Adipose tissue (tissue), 3 donors: ENCODE data around the gene SAMD13. TPM values are rescaled to one million over a fixed set of nuclear protein-coding genes. Genes with fewer than 3 reads are reported as not detected.
"Not testable (repeated sequence)": the region's sequence is repeated elsewhere in the genome, so short reads cannot be mapped to it uniquely, and the experiment has no call there.

Experiments
- H3K27ac ChIP-seq: one replicate; pipeline ENCODE4 v1.5.1; 2013; ENCODE audit warnings: low read depth, low read length
- WGBS, 3 donors: extraction: QIAGEN DNeasy Blood & Tissue Kit; methylation state at CpG; one replicate each; pipeline ENCODE4 v1.1.7; 2013; 5-methylcytosine and 5-hydroxymethylcytosine counted together
- polyA plus RNA-seq, 3 donors: library from polyadenylated mRNA; stranded (reverse); fragments of 200-250 nt; gene quantifications; one replicate each; pipeline ENCODE4 v1.2.3, GENCODE V29; 2013
- donor health status: healthy with polysubstance abuse.
- donor health status: Bipolar disorder and iron deficiency.
- donor health status: healthy.

The SAMD13 gene
- polyA plus RNA-seq, 3 donors: 0.62 to 1.5 (median 0.95) TPM

DNA sequence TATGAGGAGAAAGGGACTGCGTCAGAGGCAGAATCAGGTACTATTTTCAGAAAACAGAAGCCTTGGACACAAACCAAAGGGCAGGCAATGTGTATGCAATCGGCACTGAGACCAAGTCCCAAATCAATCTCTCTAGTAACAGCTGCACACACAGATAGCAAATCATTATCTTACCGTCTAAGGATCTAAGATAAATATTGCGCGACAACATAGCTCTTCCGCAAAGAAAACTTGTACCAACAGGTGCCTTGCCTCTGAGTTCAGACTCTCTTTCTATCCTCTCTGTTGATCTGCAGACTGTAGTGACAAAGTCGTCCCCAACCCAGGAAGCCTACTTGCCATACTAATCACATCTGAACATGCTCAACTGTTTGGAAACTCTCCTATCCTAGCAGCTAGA lies 22.6 kb upstream of the SAMD13 start:
- WGBS, 3 donors: 26 to 73% (median 72%) methylated on average over 6 to 7 of the region's 7 CpGs
- no peak overlapping the region for H3K27ac ChIP-seq

DNA sequence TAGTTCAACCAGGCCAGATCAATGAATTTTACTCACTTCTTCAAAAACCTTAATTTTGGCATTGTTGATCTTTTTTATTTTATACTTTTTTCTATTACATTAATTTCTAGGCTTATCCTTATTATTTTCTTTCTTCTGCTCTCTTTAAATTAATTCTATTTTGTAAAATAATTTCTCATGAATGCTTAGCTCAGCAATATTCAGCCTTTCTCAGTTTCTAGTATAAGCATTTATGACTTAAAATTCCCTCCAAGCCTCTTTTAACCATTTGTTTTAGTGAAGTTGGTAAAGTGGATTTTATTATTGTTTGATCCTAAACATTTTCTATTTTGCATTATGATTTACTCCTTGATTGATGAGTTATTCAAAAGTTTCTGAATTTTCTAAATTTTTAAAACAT lies 20.6 kb upstream of the SAMD13 start:
- no peak overlapping the region for H3K27ac ChIP-seq

DNA sequence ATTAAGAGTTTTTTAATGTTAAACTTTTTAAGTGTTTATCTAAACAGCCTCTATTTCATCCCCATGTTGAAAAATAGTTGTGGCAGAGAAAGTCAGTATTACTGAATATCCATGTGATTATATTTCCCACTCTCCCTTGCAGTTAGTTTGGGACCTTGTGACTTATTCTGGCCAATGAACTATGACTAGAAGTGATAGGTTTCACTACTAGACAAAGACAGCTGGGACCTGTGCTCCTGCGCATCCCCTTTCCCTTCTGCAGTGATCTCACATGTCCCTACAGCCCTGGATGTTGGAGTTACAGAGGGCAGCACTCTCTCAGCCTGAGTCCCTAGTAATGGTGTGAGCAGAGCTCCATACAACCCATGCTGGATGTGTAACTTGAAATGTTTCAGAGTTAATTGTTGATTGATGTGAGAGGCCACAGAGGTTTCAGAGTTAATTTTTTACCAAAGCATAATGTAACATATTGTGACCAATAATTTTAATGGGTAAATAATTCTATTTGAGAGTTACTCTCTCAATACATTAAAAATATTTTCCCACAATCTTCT lies 18.7 kb upstream of the SAMD13 start:
- WGBS, 3 donors: 92 to 100% (median 98%) methylated on average over 1 of the region's 1 CpG
- no peak overlapping the region for H3K27ac ChIP-seq

DNA sequence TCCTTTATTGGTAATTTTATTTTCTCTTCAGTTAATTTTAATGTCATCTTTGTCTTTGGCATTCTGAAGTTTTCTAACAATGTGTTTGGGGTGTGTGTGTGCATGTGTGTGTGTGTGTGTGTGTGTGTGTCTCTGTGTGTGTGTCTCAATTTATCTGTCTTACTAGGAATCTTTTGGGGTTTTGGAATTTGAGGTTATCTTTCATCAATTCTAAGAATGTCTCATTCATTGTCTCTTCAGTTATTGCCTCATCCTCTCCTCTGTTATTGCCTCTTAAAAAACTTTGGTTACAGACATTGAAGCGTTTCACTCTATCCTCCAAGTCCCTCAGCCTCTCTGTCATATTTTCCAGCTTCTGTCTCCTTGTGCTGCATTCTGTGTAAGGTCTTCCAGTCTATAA lies 18.1 kb upstream of the SAMD13 start:
- 65 to 76% (median 66%) methylated on average over 1 of the region's 1 CpG for whole genome bisulfite sequencing, 3 donors
- no peak overlapping the region for H3K27ac ChIP-seq

DNA sequence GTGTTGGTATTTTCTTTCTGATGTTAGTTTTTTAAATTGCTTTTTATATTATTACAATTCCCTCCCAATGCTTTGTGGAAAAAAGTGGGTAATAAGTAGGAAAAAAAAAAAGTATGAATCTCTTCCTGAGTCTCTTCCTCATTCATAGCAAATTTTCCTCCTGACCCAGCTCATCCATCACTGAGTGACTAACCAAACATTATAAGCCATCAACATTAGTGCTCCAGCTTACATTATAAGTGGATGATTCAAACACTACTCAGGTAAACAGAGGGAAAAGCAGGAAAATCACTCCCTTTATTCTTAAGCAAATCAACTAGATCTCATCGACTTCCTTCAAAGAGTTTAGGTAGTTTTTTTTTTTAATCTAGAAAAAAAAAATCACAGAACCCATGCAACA lies 15.4 kb upstream of the SAMD13 start:
- no peak overlapping the region for H3K27ac ChIP-seq
- 88 to 93% (median 93%) methylated on average over 1 of the region's 1 CpG for WGBS, 3 donors

DNA sequence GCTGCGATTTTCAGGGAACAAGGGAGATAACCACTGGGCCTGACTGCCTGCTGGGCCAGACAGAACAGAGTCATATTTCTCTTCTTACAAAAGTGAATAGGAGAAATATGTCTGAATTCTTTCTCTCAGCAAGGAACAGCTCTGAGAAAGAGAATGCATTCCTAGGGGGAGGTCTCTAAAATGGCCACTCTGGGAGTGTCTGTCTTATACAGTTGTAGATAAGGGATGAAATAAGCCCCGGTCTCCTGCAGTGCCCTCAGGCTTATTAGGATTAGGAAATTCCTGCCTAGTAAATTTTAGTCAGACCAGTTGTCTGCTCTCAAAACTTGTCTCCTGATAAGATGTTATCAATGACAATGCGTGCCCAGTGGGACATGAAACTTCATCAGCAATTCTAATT lies 14.1 kb upstream of the SAMD13 start:
- H3K27ac ChIP-seq: not testable (repeated sequence)
- WGBS, 3 donors: 63 to 68% (median 67%) methylated on average over 3 of the region's 3 CpGs

DNA sequence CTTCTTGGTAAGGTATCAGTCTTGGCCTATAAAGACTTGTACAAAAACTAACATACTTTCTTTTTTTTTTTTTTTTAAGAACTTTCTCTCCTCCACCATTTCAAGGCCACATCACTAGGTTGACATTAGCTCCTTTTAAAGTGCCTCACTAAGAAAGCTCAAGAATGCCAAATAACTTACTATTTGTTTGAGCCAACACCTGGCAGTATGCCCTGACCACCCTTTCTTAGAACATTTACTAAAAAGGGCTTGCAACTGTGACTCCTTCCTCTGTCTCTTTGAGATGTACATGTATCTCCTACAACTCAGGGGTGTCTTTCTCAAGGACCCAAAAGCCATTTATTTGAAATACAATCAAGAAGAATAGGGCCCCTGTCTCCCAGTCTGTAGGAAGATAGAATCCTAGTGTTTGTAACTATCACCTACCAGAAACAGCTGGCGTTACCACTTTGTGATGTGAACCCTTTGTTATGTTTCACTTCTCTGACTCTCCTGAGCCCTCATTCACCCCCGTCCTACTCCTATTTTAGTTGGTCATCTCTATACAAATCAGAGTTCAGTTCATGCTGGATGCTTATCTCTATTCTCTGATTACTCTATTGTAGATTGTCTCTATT lies 12.2 kb upstream of the SAMD13 start:
- H3K27ac ChIP-seq: no peak overlapping the region
- WGBS, 3 donors: 63 to 96% (median 85%) methylated on average over 2 of the region's 2 CpGs

DNA sequence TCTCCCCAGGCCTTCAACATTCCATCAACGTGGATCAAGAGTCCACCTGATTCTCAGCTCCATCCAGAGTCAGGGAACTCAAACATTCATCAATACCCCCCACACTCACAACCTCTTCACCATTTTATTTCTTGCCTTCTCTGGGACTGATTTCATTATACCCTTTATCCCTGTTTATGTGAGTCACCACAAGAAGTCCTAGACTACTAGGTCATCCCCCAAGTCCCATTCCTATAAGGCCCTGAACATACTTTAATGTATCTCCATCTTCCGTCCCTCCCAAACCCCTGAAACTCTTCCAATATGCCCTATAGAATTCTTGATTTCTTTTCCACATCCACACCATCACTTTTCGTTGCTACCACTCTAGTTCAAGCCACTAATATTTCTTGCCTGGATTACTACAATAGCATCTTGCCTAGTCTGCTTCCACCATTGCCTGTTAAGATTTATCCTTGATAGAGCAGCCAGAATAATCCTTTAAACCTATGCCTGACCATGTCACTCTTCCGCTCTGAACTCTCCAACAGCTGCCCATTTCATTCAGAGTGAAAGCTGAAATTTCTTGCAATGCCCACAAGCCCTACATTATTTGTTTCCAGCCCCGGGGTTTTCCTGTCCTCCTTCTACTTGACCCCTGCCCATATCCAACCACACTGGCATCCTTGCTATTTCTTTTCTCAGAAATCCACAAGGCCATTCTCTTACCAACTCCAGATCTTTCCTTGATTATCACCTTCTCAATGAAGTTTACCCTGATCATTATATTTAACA lies 9.4 kb upstream of the SAMD13 start:
- WGBS, 3 donors: 88 to 89% (median 88%) methylated on average over 5 of the region's 5 CpGs
- H3K27ac ChIP-seq: no peak overlapping the region

DNA sequence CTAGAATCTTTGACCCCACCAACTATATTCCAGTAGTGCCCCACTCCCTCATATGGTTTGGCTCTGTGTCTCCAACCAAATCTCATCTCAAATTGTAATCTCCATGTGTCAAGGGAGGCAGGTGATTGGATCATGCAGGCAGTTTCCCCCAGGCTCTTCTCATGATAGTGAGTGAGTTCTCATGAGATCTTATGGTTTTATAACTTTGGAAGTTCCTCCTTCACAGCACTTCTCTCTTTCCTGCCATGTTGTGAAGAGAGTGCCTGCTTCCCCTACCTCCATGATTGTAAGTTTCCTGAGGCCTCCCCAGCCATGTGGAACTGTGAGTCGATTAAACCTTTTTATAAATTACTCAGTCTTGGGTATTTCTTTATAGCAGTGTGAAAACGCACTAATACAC lies 7.7 kb upstream of the SAMD13 start:
- 89 to 93% (median 90%) methylated on average over 2 of the region's 2 CpGs for WGBS, 3 donors

DNA sequence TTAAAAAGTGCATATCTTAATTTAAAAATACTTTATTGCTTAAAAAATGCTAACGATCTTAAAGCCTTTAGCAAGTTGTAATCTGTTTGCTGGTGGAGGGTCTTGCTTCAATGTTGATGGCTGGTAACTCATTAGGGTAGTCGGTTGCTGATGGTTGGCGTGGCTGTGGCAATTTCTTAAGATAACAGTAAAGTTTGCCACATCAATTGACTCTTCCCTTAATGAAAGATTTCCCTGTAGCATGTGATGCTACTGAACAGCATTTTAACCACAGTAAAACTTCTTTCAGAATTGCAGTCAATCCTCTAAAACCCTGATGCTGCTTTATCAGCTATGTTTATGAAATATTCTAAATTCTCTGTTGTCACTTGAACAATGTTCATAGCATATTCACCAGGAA lies 6.8 kb upstream of the SAMD13 start:
- WGBS, 3 donors: 93 to 95% (median 95%) methylated on average over 3 of the region's 3 CpGs
- no peak overlapping the region for H3K27ac ChIP-seq

More for the DNA sequence above, 7.7 kb upstream of the SAMD13 start:
- no peak overlapping the region for H3K27ac ChIP-seq

DNA sequence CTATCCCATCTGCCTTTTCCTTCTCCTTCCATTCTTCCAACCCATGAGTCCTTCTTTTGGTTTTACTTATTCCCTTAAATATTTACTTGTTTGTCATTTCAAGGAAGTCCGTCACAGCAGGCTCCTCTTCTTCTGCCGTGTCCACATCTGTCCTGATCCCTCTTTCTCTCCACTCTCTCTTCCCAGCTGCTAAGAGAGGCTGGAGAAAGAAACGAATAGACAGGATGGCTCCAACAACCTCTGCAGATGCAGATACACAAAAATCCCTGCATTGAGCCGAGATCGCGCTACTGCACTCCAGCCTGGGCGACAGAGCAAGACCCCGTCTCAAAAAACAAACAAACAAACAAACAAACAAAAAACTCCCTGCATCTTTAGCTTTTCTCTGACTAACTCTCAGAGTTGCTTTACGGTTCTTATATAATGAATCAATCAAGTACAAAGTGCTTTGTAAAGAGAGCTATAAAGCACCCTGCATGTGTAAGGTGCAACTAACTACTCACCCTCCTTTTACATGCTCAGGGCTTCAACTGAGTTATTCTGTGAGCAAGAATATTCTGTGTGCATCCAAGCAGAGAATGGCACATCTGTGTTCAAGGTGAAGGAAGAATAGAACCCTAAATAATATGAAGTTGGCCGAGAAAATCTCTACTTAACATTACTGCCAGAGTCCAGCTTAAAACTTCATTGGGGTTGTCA lies 3.8 kb upstream of the SAMD13 start:
- no peak overlapping the region for H3K27ac ChIP-seq

DNA sequence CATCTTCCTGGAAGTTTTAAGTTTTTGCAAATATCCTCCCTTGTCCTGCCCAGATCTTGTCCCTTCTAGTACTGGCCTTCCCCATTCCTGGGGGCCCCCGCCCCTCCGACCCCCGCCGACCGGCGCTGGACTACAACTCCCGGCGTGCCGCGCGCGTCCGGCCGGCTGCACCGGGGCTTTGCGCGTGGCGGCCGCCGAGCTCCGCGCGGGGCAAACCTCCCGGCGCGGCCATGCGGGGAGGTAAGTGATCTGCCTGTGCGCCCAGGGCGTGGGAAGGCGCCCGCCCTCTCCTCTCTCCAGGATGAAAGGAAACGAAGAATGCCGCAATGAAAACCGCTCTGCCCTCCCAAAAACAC lies 3.2 kb upstream of the SAMD13 start:
- 0% methylated on average over 34 of the region's 34 CpGs for WGBS, 3 donors
- H3K27ac ChIP-seq: no peak overlapping the region

More for the DNA sequence above, 3.8 kb upstream of the SAMD13 start:
- 55 to 79% (median 74%) methylated on average over 10 of the region's 10 CpGs for WGBS, 3 donors

DNA sequence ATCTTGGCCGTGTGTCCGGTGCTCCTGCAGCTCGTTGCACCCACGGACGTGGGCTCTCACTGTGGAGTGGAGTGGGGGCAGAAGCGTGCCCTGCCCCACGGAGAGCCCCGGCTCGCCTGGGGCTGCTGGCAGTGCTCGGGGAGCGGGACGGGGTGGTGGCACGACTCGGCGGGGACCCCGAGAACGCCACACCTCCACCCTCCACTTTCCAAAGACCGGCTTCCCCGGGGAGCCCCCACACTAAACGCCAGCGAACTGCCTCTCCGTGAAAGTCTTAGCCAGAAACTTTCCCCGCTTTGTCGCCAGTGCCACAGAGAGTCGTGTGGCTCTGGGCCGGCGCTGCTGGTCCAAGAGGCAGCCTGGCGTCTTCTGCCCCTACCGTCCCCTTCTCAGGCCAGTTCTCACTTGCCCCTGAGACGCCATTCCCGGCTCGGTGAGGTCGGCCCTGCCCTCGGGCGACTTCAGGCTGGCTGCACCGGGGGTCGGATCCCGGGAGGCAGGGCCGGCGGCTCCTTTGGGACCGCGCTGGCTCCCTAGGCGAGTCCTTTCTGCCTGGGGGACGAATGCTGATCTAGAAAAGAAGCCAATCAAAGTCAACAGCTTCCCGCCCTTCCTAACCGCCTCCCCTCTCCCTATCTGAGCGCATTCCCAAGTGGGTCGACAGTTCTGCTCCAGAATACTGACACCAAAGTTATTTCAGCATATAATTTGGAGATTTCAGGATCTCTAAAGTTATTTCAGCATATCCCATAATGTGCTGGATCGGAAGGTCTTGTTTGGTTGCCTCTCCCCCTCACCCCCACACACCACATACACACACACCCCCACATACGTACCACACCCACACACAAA lies 2.6 kb upstream of the SAMD13 start:
- H3K27ac ChIP-seq: no peak overlapping the region
- WGBS, 3 donors: 1% methylated on average over 48 to 50 of the region's 50 CpGs

DNA sequence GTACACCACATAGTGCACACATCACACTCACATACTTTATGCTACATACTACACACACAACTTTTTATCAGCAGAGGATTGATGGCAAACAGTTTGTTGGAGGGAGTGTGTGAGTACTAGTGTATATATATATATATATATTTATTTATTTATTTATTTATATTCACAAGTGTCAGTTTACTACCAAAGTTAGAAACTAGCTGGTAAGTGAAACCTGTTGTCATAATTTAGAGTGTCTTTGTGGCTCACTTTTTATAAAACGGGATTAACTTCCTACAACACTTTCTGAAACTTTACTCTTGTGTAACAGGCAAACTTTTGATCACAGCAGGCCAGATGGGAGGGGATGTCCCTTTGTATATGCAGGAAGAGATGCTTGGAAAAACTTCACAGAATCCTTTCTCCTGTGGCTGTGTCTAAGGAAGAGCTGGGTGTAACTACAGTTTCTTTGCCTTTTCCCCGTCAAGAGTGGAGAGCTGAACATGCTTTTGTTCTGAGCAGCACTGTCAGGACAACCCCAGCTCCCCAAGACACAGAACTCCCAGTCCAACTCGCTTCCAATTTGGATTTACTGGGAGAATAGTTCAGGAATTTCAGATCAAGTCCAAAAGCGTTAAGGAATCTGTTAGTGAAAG lies 1.9 kb upstream of the SAMD13 start:
- 13 to 15% (median 14%) methylated on average over 4 of the region's 4 CpGs for WGBS, 3 donors
- H3K27ac ChIP-seq: no peak overlapping the region

DNA sequence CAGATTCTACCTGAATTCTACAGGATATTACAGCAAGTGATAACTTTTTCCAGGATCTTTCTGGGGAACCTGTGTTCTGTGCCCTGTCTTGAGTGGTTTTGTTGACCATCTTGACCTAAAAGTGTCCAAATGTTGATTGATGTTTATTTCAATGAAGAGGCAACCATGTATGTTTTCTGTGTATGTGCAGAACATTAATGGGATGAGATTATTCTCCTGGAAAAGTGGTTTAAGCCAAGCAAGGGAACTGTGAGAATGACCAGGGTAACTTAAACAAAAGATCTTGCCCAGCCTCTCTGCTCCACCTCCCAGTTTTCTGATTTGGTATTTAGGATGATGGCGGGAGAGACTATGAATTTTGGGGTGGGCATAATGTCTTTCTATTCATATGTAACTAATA lies 1.0 kb upstream of the SAMD13 start:
- 63 to 85% (median 72%) methylated on average over 1 of the region's 1 CpG for WGBS, 3 donors

DNA sequence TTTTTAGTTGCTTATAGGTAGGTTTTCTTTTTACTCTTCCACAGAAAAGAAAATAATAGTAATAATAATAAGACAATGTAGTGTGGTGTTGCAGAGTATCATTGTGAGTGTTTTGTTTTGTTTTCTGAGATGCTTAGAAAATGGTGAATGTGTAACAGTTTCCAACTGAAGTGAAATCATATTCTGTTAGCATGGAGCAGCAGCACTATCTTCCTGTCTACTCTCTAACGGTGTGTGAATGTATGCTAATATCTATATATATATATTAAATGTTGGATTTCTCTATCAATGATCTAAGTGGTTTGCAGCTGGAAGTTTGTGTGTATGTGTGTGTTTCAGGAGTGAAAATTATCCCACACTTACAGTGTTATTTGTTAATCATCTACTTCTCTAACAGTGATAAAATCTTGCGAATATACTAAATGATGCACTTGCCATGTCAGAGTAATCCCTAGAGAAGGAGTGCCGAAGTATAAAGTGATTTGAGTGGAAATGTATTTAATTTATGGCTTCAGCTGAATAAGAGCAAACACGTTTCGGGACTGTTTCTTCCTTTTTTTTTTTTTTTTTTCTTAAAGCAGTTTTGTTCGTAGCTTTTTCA lies 377 bp downstream of the SAMD13 start:
- 4 to 17% (median 4%) methylated on average over 6 of the region's 6 CpGs for WGBS, 3 donors
- H3K27ac ChIP-seq: no peak overlapping the region

More for the DNA sequence above, 1.0 kb upstream of the SAMD13 start:
- no peak overlapping the region for H3K27ac ChIP-seq

DNA sequence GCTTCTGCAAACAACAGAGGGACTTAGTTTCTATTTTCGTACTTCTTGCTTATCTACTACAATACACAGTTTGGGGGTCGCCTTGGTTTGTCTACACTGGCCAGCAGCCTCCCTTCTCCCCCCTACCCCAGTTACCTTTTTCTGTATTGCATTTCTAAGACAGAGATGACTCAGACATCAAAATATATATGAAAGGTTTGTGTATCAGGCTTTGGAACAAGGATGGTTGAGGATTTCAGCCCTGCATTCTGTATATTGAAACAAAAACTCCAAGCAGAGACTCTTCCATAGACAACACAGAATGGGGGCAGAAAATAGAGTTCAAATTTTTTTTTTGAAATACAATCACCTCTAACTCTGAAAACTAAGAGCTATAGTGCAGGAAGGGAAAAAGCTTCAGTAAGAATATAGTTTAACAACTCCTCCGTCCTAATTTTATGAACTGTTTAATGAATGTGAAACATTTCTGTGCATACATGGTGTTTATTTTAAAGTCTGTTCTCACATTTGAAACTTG lies 1.9 kb downstream of the SAMD13 start:
- WGBS, 3 donors: 16 to 33% (median 16%) methylated on average over 3 of the region's 3 CpGs
- H3K27ac ChIP-seq: no peak overlapping the region

DNA sequence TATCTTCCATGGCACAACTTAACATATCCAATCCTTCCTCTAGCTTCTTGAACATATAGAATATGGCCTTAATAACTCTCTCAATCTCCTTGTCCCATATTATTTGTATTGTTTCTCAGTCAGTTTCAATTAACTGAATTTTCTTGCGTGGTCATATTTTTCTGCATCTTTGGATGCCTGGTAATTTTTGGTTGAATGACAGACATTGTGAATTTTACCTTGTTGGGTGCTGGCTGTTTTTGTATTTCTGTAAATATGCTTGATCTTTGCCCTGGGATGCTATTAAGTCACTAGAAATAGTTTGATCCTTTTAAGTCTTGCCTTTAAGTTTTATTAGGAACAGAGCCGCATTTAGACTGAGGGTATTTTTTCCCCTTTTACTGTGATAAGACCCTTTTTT lies 5.9 kb downstream of the SAMD13 start:
- WGBS, 3 donors: 98 to 100% (median 98%) methylated on average over 2 of the region's 2 CpGs

More for the DNA sequence above, 5.9 kb downstream of the SAMD13 start:
- H3K27ac ChIP-seq: no peak overlapping the region
